ENCODE results near the gene PTS.

DNA sequence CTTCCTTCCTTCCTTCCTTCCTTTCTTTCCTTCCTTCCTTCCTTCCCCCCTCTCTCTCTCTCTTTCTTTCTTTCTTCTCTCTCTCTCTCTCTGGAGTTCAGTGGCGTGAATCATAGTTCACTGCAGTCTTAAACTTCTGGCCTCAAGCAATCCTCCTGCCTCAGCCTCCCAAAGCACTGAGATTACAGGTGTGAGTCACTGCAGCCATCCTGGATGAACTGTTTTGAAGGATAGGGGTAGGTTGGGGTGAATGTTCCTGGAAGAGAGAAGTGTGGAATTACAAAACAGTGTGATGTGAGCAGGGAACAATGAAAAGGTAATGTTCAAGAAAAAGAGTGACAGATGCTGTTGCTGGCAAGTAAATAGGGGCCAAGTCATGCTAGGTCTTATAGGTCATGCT, 46.8 kb downstream of the PTS start:
- TF ChIP-seq, protein P1, sequence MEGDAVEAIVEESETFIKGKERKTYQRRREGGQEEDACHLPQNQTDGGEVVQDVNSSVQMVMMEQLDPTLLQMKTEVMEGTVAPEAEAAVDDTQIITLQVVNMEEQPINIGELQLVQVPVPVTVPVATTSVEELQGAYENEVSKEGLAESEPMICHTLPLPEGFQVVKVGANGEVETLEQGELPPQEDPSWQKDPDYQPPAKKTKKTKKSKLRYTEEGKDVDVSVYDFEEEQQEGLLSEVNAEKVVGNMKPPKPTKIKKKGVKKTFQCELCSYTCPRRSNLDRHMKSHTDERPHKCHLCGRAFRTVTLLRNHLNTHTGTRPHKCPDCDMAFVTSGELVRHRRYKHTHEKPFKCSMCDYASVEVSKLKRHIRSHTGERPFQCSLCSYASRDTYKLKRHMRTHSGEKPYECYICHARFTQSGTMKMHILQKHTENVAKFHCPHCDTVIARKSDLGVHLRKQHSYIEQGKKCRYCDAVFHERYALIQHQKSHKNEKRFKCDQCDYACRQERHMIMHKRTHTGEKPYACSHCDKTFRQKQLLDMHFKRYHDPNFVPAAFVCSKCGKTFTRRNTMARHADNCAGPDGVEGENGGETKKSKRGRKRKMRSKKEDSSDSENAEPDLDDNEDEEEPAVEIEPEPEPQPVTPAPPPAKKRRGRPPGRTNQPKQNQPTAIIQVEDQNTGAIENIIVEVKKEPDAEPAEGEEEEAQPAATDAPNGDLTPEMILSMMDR (conservative IDR thresholded peaks at IDR 0.05 in 1 of 2, IDR thresholded peaks at IDR 0.05 in 1 of 2; ENCODE audit: extremely low read depth in 1 of 2, insufficient read depth in 1 of 2, low read depth in 1 of 2, low read length in 2 of 2), result no peak
- TF ChIP-seq EZH2 (IDR thresholded peaks at IDR 0.05; ENCODE audit: borderline replicate concordance, low read length), result no peak

Measured in mammary epithelial cell (primary cell).